Measurements from ENCODE around the gene CABLES1.

CABLES1 gene

GRCh38 chr18:23113576-23113975, 21.7 kb upstream of the CABLES1 start:
- no peak for DNase-seq

- DNase-seq, result no peak
Measured at GRCh38 chr18:23114171-23114881, 21.0 kb upstream of the CABLES1 start.

DNA sequence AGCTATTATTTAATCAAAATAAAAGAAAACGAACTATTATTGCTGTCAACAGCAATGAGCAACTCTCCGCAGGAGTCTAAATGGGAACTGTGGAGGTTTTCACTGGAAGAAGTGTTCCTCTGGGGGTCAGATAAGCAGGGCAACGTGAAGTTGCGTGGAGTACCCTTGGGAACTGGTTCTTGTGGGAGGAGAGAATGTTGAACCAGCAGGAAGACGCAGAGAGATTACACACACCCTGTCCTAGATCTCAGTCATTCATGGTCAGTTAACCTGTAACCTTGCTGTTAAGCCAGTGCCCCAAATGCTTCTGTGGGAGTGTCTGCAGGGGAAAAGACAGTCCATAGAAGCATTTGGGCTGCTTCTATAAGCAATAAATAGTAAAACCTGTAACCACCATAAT, 20.4 kb upstream of the CABLES1 start:
- no peak for DNase-seq

GRCh38 chr18:23115683-23116096, 19.6 kb upstream of the CABLES1 start:
- DNase-seq, result no peak

DNA sequence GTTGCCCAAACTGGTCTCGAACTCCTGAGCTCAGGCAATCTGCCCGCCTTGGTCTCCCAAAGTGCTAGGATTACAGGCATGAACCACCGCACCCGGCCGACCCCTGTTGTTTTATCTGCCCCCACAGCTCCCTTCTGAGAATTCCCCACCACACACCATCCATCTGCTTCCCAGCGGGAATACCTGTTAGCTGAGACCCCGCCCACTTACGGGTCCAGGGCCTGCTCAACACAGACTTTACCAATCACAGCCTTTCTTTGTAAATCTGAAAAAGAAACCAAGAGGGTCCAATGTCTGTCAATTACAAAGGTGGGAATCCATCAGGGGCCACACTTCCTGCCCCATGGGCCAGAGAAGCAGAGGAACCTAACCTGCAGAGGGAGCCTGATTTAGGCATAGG, 14.2 kb upstream of the CABLES1 start:
- DNase-seq, result no peak

DNA sequence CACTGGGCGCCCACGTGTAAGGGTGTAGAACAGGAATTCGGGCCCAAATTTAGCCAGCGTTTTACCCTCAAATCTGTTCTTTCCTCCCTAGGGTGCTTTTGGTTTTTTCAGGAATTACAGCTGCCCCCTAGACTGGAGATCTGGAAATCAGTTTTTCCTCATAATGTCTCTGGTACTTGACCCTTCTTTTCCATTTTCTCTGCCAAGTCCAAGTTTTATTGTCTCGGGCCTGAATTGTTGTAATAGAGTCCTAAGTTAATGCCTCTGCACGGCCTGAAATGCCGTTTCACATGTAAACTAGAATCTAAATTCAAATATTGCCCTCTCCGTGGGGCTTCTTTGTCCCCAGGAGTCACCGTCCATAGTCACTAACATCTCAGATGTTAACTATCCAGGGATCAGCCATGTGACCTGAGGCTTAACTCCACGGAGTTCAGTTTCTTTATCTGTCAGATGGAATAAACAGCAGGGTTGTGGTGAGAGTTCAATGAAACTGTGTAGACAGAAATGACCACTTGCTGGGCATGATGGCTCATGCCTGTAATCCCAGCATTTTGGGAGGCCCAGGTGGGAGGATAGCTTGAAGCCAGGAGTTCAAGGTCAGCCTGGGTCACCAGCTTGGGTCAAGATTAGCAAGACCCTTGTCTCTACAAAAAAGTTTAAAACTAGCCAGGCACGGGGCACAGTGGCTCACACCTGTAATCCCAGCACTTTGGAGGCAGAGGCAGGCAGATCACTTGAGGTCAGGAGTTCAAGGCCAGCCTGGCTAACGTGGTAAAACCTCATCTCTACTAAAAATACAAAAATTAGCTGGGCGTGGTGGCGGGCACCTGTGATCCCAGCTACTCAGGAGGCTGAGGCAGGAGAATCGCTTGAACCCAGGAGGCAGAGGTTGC, 12.7 kb upstream of the CABLES1 start:
- DNase-seq, result no peak

- no peak for DNase-seq
Measured at GRCh38 chr18:23126376-23127056, 8.8 kb upstream of the CABLES1 start.

GRCh38 chr18:23127090-23127489, 8.2 kb upstream of the CABLES1 start:
- no peak for DNase-seq

DNA sequence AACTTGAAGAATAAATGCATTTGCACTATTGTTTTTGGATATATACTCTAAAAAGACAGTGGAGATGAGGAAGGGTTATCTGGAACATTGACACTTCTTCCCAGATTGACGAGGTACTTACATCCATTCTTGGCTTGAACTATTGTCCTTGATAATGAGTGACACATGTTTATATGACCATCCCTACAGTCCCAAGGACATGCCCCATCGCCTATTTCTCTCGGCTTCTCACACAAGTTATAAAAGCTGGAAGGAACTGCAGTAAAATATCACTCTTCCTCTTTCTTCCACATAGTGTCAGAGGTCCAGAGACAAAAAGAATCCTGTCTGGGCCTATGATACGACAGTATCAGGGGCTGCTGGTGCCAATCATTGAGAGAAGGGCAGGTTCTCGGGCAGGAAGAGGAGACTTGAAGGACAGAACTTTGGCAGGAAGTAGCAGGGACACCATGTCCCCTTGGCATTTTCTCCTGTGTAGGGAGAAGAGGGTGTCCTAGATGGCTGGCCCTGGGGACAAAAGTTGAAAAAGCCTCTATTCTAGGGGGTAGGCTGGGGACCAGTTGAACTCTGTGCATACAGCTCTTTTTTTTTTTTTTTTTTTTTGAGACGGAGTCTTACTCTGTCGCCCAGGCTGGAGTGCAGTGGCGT, 5.8 kb upstream of the CABLES1 start:
- no peak for DNase-seq

- DNase-seq, result peak; percentile 58
Measured at GRCh38 chr18:23131693-23132319, 3.5 kb upstream of the CABLES1 start.

- peak; percentile 24 for DNase-seq
Measured at GRCh38 chr18:23133860-23134779, 1.2 kb upstream of the CABLES1 start.

GRCh38 chr18:23135550-23136325, 453 bp downstream of the CABLES1 start:
- peak; percentile 19 for DNase-seq

- DNase-seq, result peak; percentile 19
Measured at GRCh38 chr18:23136326-23137096, 1.2 kb downstream of the CABLES1 start.

DNA sequence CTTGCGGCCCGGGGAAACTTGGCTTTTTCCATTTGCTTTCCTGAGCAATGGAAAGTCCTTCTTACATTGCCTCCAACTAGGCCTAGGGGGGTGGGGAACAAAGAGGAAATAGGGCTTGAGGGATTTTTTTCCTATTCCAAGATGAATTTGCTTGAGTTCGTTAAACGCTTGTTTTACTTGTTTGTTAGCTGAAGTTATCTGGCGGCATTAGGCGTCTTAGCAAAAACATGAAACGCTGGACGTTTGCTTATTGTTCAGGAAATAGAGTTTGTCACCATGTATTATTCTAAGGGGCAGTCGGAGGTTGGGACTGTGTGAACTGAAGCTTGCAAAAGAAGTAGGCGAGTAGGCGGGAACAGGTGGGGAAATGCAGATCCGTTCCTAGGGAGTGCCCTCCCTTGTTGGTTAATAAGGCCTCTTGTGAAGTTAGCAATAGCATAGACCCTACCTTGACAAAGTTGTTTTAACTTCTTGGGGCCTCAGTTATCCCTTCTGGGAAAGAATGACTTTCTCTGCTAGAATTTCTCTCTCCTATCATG, 1.9 kb downstream of the CABLES1 start:
- no peak for DNase-seq

- no peak for DNase-seq
Measured at GRCh38 chr18:23137788-23138216, 2.5 kb downstream of the CABLES1 start.

DNA sequence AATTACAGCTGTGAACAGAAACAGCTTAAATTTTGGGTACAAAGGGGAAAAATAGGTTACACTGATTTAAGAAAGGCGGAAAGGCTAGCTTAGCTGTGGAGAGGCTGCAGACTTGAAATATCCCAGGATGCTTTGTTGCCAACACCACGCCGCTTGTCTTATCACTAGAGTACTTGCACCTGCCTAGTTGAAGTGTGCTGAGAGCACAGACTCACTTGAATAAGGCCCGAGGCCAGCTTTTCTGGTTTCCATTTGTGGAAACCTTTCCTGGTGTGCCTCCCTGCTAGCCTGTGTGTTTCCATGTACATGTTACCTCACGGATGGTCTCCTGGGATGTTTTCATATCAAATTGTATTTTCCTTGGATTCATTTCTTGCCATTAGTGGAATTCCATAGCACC, 3.2 kb downstream of the CABLES1 start:
- DNase-seq, result no peak

DNA sequence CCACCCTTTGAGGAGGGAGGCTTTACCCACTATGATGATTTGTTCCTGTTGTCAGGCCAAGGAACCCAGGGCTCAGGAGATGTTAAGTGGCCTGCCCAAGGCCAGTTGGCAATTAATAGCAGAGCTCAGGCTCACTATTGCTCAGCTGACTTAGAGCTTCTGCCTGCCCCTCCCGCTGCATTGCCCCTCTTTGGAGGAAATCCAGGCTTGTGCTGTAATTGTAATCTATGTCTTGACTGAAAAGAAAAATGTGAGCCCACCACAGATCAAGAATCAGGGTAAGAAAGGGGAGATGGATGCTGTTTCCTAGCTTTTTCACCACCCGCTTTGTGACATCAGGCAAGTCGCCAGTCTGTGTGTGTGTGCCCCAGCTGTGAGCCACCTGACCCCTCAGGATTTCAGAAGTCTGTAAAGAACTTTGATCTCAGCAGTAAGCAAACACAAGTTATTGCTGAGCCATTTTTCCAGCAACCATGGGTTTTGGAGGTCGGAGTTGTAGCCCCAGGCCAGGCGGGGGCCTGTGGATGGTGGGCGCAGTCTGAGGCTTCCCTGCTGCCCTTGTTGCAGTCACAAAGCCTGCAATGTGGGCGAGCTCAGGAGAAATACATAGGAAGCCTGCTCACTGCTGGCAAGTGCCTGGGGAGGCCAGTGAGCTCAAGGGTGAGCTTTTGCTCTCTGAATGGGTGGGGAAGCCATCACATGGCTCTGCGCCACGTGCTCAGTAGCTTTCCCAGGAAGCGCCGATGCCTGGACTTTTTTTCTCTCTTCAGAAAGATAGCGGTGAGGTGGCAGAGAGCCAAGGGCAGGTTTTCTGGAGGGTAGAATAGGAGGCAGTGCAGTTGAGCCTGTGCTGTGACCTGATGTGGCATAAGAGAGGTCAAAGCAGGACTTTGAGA, 6.1 kb downstream of the CABLES1 start:
- no peak for DNase-seq

- no peak for DNase-seq
Measured at GRCh38 chr18:23142251-23142929, 7.1 kb downstream of the CABLES1 start.
